GM23248 (cell line): ENCODE data around the gene PCBP3. TPM values are rescaled to one million over a fixed set of nuclear protein-coding genes. Genes with fewer than 3 reads are reported as not detected.
A peak's percentile ranks its signal among the peaks of the same experiment; 100 is the strongest.
"Not testable (repeated sequence)": the region's sequence is repeated elsewhere in the genome, so short reads cannot be mapped to it uniquely, and the experiment has no call there.

Source experiments
- DNase-seq: peaks from one replicate; pipeline ENCODE4 v3.0.0-alpha.2; 2015
- H2AFZ ChIP-seq: fragments of 200-600 bp; sonication (generic); 2 replicates; pipeline ENCODE4 v1.6.1; 2016; ENCODE audit warnings: antibody characterized with exemption
- H3F3A ChIP-seq: fragments of 200-600 bp; sonication (generic); 2 replicates; pipeline ENCODE4 v1.6.1; 2016; ENCODE audit warnings: mild to moderate bottlenecking, antibody characterized with exemption, mixed run types; ENCODE audit not compliant: insufficient read depth
- H3K27ac ChIP-seq: fragments of 200-600 bp; sonication (generic); 2 replicates; pipeline ENCODE4 v1.5.1; 2016; ENCODE audit warnings: mild to moderate bottlenecking
- H3K27me3 ChIP-seq: fragments of 200-600 bp; sonication (generic); replicated peaks from 2 replicates; pipeline ENCODE4 v1.6.1; 2016; ENCODE audit warnings: mild to moderate bottlenecking; ENCODE audit not compliant: insufficient read depth
- H3K36me3 ChIP-seq: fragments of 200-600 bp; sonication (generic); 2 replicates; pipeline ENCODE4 v1.6.1; 2016; ENCODE audit warnings: low read depth, mild to moderate bottlenecking
- H3K4me1 ChIP-seq: fragments of 200-600 bp; sonication (generic); 2 replicates; pipeline ENCODE4 v1.6.1; 2016; ENCODE audit warnings: mild to moderate bottlenecking; ENCODE audit not compliant: insufficient read depth
- H3K4me2 ChIP-seq: fragments of 200-600 bp; sonication (generic); one replicate; pipeline ENCODE4 v1.6.1; 2016; ENCODE audit warnings: mild to moderate bottlenecking; ENCODE audit not compliant: unreplicated experiment
- H3K4me3 ChIP-seq: fragments of 200-600 bp; sonication (generic); 2 replicates; pipeline ENCODE4 v1.5.1; 2016; ENCODE audit warnings: mild to moderate bottlenecking
- H3K79me2 ChIP-seq: fragments of 200-600 bp; sonication (generic); 2 replicates; pipeline ENCODE4 v1.6.1; 2016; ENCODE audit warnings: mild to moderate bottlenecking; ENCODE audit not compliant: insufficient read depth
- H3K9ac ChIP-seq: fragments of 200-600 bp; sonication (generic); 2 replicates; pipeline ENCODE4 v1.6.1; 2016; ENCODE audit warnings: mild to moderate bottlenecking
- H3K9me2 ChIP-seq: fragments of 200-600 bp; sonication (generic); 2 replicates; pipeline ENCODE4 v1.6.1; 2016; ENCODE audit warnings: mixed run types, mild to moderate bottlenecking, moderate library complexity; ENCODE audit not compliant: insufficient read depth
- H3K9me3 ChIP-seq: fragments of 200-600 bp; sonication (generic); one replicate; pipeline ENCODE4 v1.6.1; 2017; ENCODE audit warnings: low read depth
- H4K20me1 ChIP-seq: fragments of 200-600 bp; sonication (generic); 2 replicates; pipeline ENCODE4 v1.6.0; 2016; ENCODE audit not compliant: insufficient read depth
- EZH2 ChIP-seq: fragments of 200-600 bp; sonication (generic); IDR thresholded peaks from 2 replicates; pipeline ENCODE4 v1.6.1; 2018; ENCODE audit warnings: antibody characterized with exemption, mild to moderate bottlenecking; ENCODE audit not compliant: insufficient read depth, poor library complexity, severe bottlenecking
- EZH2phosphoT487 ChIP-seq: fragments of 200-600 bp; sonication (generic); IDR thresholded peaks from 2 replicates; pipeline ENCODE4 v1.6.1; 2018; ENCODE audit warnings: antibody characterized with exemption, moderate library complexity, mild to moderate bottlenecking, low read depth; ENCODE audit not compliant: insufficient read depth
- WGBS, 2 experiments: methylation state at CpG; one replicate each; pipeline ENCODE4 v1.1.6; 2015 to 2017; ENCODE audit warnings: low lambda C conversion rate in 2 of 2, low coverage in 1 of 2; ENCODE audit errors: missing lambda C conversion rate in 2 of 2; 5-methylcytosine and 5-hydroxymethylcytosine counted together
- in situ Hi-C: fragments of 300-500 bp; cut with MboI; formaldehyde crosslinking; loops from 2 replicates; pipeline ENCODE4 v1.15.0; 2020
- polyA plus RNA-seq: library from polyadenylated mRNA; unstranded; fragments of >200 nt; fragmentation: Nextera tagmentation; extraction: Ambion mirVana; gene quantifications from 2 replicates; pipeline ENCODE4 v1.2.1, GENCODE V29; 2016
- total RNA-seq: library from RNA; depleted of rRNA; stranded (reverse); fragments of >200 nt; shearing (Covaris generic); gene quantifications from 2 replicates; pipeline ENCODE4 v1.2.3, GENCODE V29; 2014

The PCBP3 gene
- total and polyA plus RNA-seq, 2 experiments from 2014 or later: 0.32 to 1.3 TPM

GRCh38 chr21:45618846-45619485 lies 24.6 kb upstream of the PCBP3 start:
- Histone ChIP-seq H3K4me3 (no peak overlapping the region), H3K36me3 (no peaks in the 10 kb centered on the region), H3K9me2 (no peaks in the 10 kb centered on the region), H3K27ac (no peak overlapping the region), H3K4me1 (peaks cover 5% of the 10 kb centered on the region; the same call in 1 of the 2 replicates), H3K4me2 (no peak overlapping the region), H3K9me3 (no peaks in the 10 kb centered on the region), H4K20me1 (no peaks in the 10 kb centered on the region), H3F3A (no peaks in the 10 kb centered on the region), H3K79me2 (no peaks in the 10 kb centered on the region), H2AFZ (no peak overlapping the region), H3K27me3 (peaks cover 28% of the 10 kb centered on the region), H3K9ac (no peak overlapping the region)
- 76 to 78% methylated on average over 8 of the region's 8 CpGs for WGBS, 2 experiments
- in situ Hi-C loops: no loop called here
- TF ChIP-seq EZH2: no peak
- TF ChIP-seq EZH2phosphoT487: no peak
- peak; percentile 43 for DNase-seq

- H3K9me2 ChIP-seq: no peaks in the 10 kb centered on the region
- no peaks in the 10 kb centered on the region for H3F3A ChIP-seq
- peaks cover 32% of the 10 kb centered on the region for H3K27me3 ChIP-seq
- H3K4me1 ChIP-seq: peaks cover 5% of the 10 kb centered on the region; the same call in 1 of the 2 replicates
- no peak overlapping the region for H3K9ac ChIP-seq
- no peak overlapping the region for H3K4me3 ChIP-seq
- no peak for DNase-seq
- H3K79me2 ChIP-seq: no peaks in the 10 kb centered on the region
- H3K36me3 ChIP-seq: no peaks in the 10 kb centered on the region
- no peak overlapping the region for H2AFZ ChIP-seq
- in situ Hi-C loops: no loop called here
- WGBS, 2 experiments: 51% methylated on average over 12 of the region's 12 CpGs
- H3K9me3 ChIP-seq: no peaks in the 10 kb centered on the region
- no peak overlapping the region for H3K27ac ChIP-seq
- TF ChIP-seq EZH2phosphoT487 (no peak), EZH2 (no peak)
- H3K4me2 ChIP-seq: no peak overlapping the region
- no peaks in the 10 kb centered on the region for H4K20me1 ChIP-seq
These were observed 23.2 kb upstream of the PCBP3 start for GRCh38 chr21:45620201-45620923.

- H3K9me2 ChIP-seq, H3K4me2 ChIP-seq, H3K79me2 ChIP-seq, DNase-seq, H3K4me1 ChIP-seq, H3K4me3 ChIP-seq, H3K36me3 ChIP-seq, in situ Hi-C loops, H3F3A ChIP-seq, H2AFZ ChIP-seq, H3K9ac ChIP-seq, H3K27ac ChIP-seq, H4K20me1 ChIP-seq, H3K9me3 ChIP-seq: not testable (repeated sequence)
- WGBS, 2 experiments: 58 to 64% methylated on average over 10 of the region's 10 CpGs
- H3K27me3 ChIP-seq: peaks cover 38% of the 10 kb centered on the region
These were observed 21.8 kb upstream of the PCBP3 start for GRCh38 chr21:45621435-45622331.

- no peaks in the 10 kb centered on the region for H3K9me2 ChIP-seq
These were observed 21.0 kb upstream of the PCBP3 start for GRCh38 chr21:45622416-45623097.

More at GRCh38 chr21:45622416-45623097, 21.0 kb upstream of the PCBP3 start:
- H3K36me3 ChIP-seq: no peaks in the 10 kb centered on the region
- no peak overlapping the region for H3K4me2 ChIP-seq
- no peak overlapping the region for H3K4me3 ChIP-seq
- H2AFZ ChIP-seq: no peak overlapping the region
- no peak overlapping the region for H3K9ac ChIP-seq
- H4K20me1 ChIP-seq: no peaks in the 10 kb centered on the region
- H3K9me3 ChIP-seq: no peaks in the 10 kb centered on the region
- peaks cover 43% of the 10 kb centered on the region for H3K27me3 ChIP-seq
- 51 to 55% methylated on average over 18 to 19 of the region's 19 CpGs for WGBS, 2 experiments
- no peaks in the 10 kb centered on the region for H3K79me2 ChIP-seq
- H3K27ac ChIP-seq: no peak overlapping the region
- TF ChIP-seq EZH2: no peak
- TF ChIP-seq EZH2phosphoT487: no peak
- DNase-seq: no peak
- no peaks in the 10 kb centered on the region for H3F3A ChIP-seq
- H3K4me1 ChIP-seq: peaks cover 5% of the 10 kb centered on the region; the same call in 1 of the 2 replicates
- in situ Hi-C loops: no loop called here
